Forelimb muscle (tissue), 1 donor: ENCODE results near the gene WASF3. TPM values are rescaled to one million over a fixed set of nuclear protein-coding genes. Genes with fewer than 3 reads are reported as not detected.

Experiments
- DNase-seq: peaks from one replicate; pipeline ENCODE4 v3.0.0-alpha.2; 2013; ENCODE audit warnings: low read depth
- polyA plus RNA-seq: library from polyadenylated mRNA; unstranded; fragments of 120-200 nt; gene quantifications from one replicate; pipeline ENCODE4 v1.2.1, GENCODE V29; 2013; ENCODE audit not compliant: insufficient read length

The WASF3 gene
- polyA plus RNA-seq, 1 donor = 9.9 TPM

DNA sequence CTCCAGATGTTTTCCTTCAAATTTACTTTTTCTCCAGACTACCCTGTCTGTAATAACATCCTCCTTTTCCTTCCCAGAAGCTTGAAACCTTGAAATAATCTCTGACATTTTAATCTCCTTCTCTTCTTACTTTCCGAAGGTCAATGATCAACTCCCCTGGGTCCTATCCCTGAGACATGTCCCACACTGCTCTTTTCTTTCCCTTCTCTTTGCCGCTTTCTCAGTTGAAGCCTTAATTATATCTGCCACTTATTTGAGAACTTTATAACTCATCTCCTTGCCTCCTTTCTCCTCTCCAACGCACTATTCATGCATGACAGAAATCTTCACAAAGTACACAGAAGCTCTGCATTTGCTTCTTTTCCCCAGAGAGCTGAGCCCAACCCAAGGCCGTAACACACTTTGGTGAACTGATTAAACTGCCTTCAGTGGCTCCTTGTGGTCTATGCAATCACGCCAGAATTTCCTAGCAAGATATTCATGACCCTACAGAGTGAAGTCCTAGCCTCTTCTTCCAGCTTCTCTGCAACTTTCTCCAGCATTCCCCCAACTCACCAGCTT, 9.2 kb upstream of the WASF3 start:
- DNase-seq = no peak

DNA sequence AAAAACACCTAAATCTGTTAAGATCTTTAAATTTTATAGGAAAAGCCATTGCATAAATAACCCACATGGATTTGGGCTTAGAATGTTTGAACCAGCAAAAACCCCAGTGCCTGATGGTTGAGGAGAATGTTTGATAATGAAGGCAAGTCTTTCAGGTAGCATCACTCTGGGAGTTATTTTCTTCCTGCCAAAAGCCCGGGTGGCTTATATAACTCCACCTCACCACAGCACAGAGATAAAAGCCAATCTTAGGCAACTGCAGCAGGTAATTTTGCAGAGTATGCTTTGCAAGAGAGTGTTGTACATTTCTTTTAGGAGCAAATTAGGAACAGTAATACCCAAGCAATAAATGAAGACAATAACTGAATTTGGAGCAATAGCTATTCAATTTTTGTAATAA, 7.8 kb upstream of the WASF3 start:
- no peak for DNase-seq

- DNase-seq = no peak
Observed at GRCh38 chr13:26551255-26551860, 6.1 kb upstream of the WASF3 start.

- no peak for DNase-seq
Observed at GRCh38 chr13:26555413-26555812, 2.1 kb upstream of the WASF3 start.

DNA sequence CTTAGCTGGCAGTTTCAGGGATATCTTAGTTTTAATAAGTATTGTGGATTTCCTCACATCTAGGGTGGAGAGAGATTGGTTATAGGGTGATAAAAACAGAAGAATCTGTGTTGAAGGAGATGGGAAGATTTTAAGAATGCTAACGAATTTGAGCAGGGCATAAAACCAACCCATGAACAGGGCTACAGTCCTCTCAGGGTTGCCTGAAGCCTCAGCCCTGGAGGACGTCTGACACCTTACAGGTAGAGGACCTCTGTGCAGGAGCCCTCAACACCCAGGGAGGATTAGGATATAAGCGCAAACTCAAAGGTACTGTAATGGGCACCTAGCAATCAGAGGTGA, 461 bp upstream of the WASF3 start:
- no peak for DNase-seq

GRCh38 chr13:26558074-26558805, 757 bp downstream of the WASF3 start:
- no peak for DNase-seq

GRCh38 chr13:26558987-26559386, 1.5 kb downstream of the WASF3 start:
- no peak for DNase-seq

GRCh38 chr13:26560456-26560855, 3.0 kb downstream of the WASF3 start:
- no peak for DNase-seq

DNA sequence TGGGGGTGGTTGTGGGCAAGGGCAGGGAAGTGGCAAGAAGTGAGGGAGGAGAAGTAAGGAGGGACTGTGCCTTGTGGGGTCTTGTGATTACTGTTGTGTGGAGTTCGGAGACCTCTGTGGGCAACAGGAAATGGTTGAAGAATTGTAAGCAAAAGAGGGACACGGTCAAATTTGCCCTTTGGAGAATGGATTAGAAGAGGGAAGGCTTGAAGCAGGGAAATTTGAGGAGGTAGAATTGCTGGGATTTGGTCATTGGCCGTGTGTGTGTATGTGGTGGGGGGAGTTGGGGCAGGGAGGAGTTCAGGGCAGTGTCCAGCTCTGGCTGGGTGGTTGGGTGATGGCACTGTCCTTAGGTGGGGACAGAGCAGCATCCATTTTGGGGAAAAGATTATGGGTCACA, 3.6 kb downstream of the WASF3 start:
- no peak for DNase-seq

DNA sequence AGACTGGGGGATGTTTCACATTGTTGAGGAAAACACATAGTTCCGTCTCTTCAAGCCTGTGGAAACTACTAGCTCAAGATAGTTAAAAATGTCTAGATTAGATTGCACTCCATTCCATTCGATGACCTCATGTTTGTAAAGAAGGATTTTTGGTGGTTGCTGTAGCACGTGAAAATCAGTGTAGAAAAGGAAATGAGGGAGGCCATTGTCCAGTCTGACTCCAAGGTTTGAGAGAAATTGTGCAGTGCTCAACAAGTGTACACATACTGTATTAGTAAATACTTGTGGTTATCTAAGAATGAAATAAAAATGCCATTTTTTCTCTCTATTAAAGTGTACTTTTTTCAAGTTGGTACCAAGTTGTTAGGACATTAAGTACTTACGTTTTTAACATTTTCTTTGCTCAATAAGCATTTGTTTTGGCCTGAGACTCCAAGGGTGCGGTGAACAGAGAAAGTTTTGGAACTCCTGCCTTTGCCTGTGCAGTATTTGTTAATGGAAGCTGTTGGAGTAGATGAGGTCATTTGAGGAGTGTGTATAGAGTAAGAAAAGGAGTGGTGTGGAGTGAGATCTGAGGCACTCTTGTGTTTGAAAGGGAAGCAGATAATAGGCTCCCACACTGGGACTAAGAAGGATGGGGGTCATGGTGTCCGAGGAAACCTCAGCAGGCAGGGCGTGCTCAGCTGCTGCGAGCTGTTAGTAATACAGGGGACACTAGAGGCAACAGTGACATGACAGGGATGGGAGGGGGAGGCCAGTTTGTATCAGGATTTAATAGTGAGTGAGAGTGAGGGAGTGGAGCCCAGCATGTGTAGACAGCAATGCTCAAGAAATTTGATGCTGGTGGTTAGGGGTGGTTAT, 4.4 kb downstream of the WASF3 start:
- DNase-seq = no peak

DNA sequence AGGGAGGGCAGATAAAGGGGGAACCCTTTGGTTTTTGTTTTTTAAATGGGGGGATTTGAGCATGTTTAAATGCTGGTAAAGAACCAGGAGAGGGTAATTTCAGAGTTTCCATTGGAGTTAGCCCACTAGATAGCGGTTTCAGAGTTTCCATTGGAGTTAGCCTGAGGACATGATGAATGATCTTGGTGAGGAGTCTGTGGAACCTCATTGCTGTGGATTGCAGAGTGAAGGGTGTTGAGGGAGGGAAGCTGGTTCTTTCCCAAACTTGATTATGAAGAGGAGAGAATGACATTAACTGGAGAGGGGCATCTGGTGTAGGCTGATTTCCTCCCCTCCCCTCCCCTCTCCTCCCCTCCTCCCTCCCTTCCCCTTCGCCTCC, 5.0 kb downstream of the WASF3 start:
- no peak for DNase-seq

DNA sequence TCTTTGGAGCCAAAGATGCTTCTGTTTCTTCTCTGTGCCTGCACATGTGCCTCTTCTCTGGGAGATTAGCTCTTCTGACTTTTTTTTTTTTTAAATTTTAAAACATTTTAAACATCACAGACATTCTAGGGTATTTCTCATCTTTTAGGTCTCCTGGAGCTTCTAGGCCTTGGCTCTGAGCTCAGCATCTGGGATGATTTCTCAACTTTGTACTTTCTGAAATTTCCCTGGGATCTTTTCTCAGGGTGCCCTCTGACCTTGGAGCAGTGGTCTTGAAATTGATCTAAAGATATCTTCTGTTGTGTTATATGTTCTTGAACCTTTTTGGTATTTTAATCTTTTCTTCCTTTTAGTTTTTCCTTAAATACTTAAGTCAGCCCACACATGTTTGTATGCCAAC, 6.2 kb downstream of the WASF3 start:
- DNase-seq = no peak

DNA sequence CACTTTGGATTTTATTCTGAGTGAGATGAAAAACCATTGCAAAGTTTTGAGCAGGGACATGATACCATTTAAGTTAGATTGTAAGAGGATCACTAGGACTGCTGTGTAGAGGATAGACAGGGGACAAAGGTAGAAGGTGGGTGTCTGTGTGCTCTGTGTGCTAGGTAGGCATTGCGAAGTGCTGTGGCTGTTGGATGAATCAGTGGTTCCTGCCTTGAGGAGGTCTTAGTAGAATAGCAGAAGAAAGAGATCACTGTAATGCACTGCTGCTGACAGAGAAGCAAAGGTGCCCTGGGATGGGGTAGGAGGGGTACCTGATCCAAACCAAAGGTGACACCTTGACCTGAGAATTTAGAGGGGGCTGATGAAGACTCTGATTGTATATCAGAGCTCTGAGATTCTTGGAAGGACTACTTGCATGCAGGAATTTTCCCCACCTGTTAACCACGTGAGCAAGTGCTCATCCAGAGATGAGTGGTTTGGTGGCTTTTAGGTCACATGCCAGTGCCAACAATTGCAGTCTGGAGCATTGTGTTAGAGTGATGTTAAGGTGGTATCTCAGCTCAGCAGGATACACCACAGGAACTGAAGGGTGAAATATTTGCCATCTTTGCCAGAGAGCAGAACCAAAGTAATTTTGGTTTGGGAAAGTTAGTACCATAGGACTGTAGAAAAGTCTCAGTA, 10.8 kb downstream of the WASF3 start:
- no peak for DNase-seq

DNA sequence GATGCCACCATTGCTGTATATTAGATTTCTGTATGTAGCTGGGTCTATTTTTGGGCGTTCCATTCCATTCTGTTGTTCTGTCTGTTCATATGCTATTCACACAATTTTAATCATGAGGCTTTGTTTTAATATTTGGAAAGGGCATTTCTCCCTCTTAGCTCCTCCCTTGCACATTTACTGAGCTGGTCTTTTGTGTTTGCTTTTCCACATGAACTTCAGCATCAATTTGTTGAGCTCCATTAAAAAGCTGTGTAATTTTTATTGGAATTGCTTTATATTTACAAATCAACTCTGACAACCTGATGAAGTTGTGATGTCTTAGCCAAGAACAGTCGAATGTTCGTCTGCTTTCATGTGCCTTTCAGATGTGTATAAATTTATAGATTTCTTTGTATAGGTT, 14.0 kb downstream of the WASF3 start:
- DNase-seq = no peak

DNA sequence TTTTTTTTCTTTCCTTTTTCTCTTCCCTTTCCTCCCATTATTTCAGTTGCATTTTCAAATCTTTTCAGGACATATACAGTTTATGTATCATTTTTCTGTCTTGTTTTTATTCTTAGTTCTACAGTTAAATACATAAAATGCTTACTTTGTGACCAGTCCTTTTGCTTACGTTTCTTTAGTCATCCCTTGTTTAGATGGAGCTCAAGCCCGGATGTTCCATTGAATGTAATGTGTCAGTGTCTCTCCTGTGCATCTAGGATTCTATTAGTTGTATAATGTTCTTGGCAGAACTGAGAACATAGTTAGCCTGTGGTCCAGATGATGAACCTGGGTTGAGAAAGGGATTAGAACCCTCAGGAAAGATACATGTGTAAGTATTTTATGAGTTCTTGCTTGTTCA, 17.8 kb downstream of the WASF3 start:
- no peak for DNase-seq

DNA sequence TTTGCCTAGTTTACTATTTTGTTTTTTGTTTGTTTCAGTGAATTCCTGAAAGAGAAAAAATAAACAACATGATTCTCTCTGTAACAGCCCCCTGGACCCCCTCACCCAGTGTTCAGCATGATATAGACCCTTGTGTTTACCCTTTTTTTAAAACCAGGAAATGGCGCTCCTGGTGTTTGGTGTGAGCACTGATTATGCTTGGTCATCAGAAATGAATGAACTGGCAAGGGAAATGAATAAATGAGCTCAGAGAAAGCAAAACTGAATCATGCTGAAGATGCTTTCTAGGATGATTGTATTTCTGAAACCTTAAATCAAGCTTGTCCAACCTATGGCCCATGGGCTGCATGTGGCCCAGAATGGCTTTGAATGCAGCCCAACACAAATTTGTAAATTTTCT, 22.1 kb downstream of the WASF3 start:
- no peak for DNase-seq

GRCh38 chr13:26583662-26584061, 26.2 kb downstream of the WASF3 start:
- DNase-seq = no peak

- no peak for DNase-seq
Observed at GRCh38 chr13:26584713-26585112, 27.2 kb downstream of the WASF3 start.

GRCh38 chr13:26585136-26585535, 27.7 kb downstream of the WASF3 start:
- no peak for DNase-seq

- no peak for DNase-seq
Observed at GRCh38 chr13:26587251-26587650, 29.8 kb downstream of the WASF3 start.

- DNase-seq = no peak
Observed at GRCh38 chr13:26589226-26589625, 31.7 kb downstream of the WASF3 start.

- no peak for DNase-seq
Observed at GRCh38 chr13:26589754-26590153, 32.3 kb downstream of the WASF3 start.
